KMS-11 (cell line): ENCODE measurements around the gene CBLC.
A peak's percentile ranks its signal among the peaks of the same experiment; 100 is the strongest.

ENCODE experiments used
- H2AFZ ChIP-seq: fragments of 200-600 bp; sonication (generic); 2 replicates; pipeline ENCODE4 v1.6.1; 2016; ENCODE audit warnings: antibody characterized with exemption, mixed run types, low read depth
- H3K27ac ChIP-seq: fragments of 200-600 bp; sonication (generic); 2 replicates; pipeline ENCODE4 v1.6.1; 2016; ENCODE audit warnings: mild to moderate bottlenecking, mixed run types
- H3K27me3 ChIP-seq: fragments of 200-600 bp; sonication (generic); 2 replicates; pipeline ENCODE4 v1.6.1; 2017; ENCODE audit warnings: mild to moderate bottlenecking, low read depth, mixed run types, moderate library complexity; ENCODE audit not compliant: insufficient read depth
- H3K36me3 ChIP-seq: fragments of 200-600 bp; sonication (generic); 2 replicates; pipeline ENCODE4 v1.6.1; 2017; ENCODE audit warnings: mild to moderate bottlenecking, mixed run types; ENCODE audit not compliant: insufficient read depth
- H3K4me1 ChIP-seq: fragments of 200-600 bp; sonication (generic); 2 replicates; pipeline ENCODE4 v1.6.1; 2016; ENCODE audit warnings: mild to moderate bottlenecking, low read depth, mixed run types; ENCODE audit not compliant: poor library complexity, severe bottlenecking
- H3K4me2 ChIP-seq: fragments of 200-600 bp; sonication (generic); 2 replicates; pipeline ENCODE4 v1.7.0; 2016; ENCODE audit warnings: mild to moderate bottlenecking, mixed run types
- H3K4me3 ChIP-seq: fragments of 200-600 bp; sonication (generic); IDR thresholded peaks from 2 replicates; pipeline ENCODE4 v1.6.1; 2017; ENCODE audit warnings: low read depth, low read length, mixed read lengths; ENCODE audit not compliant: insufficient read depth
- H3K79me2 ChIP-seq: fragments of 200-600 bp; sonication (generic); 2 replicates; pipeline ENCODE4 v1.6.1; 2016; ENCODE audit warnings: low read depth, mixed run types; ENCODE audit not compliant: insufficient read depth
- H3K9ac ChIP-seq: fragments of 200-600 bp; sonication (generic); 2 replicates; pipeline ENCODE4 v1.6.1; 2016; ENCODE audit warnings: mild to moderate bottlenecking, mixed run types
- H4K20me1 ChIP-seq: fragments of 200-600 bp; sonication (generic); 2 replicates; pipeline ENCODE4 v1.6.1; 2016; ENCODE audit warnings: mild to moderate bottlenecking, mixed run types; ENCODE audit not compliant: insufficient read depth
- TF ChIP-seq, protein P1 (sequence below): fragments of 200-600 bp; sonication (generic); conservative IDR thresholded peaks from 2 replicates; pipeline ENCODE4 v1.6.1; 2017; ENCODE audit warnings: low read depth, mild to moderate bottlenecking, antibody characterized with exemption, low read length, moderate library complexity, mixed read lengths

CBLC gene

DNA sequence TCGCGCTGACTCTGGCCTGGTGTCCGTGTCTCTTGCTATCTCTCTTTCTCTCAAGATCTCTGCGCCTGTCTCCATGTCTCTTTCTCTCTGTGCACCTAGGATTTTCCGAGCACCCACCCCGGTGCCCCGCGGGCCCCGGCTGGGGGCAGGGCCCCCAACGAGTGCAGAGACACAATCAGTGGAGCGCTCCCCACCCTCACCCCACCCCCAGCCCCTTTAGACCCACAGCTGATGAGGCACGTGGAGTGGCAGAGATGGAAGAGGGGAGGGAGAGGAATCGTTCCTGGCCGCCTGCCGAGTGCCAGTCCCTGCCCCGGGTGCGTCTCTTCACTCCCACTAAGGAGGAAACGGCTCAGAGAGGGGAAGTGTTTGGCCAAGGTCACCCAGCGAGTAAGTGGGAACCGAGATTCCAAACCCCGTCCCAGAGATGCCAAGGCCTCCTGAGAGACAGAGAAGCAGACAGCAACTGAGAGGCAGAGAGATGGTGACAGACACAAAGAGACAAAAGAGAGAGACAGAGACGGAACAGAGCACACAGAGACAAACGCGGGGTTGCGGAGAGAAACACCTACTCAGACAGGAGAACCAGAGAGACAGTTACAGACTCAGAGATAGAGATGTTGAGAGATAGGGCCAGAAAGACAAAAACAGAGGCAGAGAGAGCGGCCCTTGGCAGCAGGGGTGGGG lies 29.8 kb upstream of the CBLC start:
- Histone ChIP-seq H3K36me3 (peaks cover 4% of the 10 kb centered on the region; the same call in 1 of the 2 replicates), H4K20me1 (no peaks in the 10 kb centered on the region), H2AFZ (peak overlapping the region; percentile 58; the same call in 1 of the 2 replicates), H3K27ac (peak overlapping the region; percentile 94), H3K9ac (peak overlapping the region; percentile 64), H3K4me1 (peaks cover 46% of the 10 kb centered on the region), H3K79me2 (peaks cover 36% of the 10 kb centered on the region), H3K27me3 (no peaks in the 10 kb centered on the region), H3K4me2 (peak overlapping the region; percentile 100), H3K4me3 (no peak overlapping the region)
- TF ChIP-seq, protein P1, sequence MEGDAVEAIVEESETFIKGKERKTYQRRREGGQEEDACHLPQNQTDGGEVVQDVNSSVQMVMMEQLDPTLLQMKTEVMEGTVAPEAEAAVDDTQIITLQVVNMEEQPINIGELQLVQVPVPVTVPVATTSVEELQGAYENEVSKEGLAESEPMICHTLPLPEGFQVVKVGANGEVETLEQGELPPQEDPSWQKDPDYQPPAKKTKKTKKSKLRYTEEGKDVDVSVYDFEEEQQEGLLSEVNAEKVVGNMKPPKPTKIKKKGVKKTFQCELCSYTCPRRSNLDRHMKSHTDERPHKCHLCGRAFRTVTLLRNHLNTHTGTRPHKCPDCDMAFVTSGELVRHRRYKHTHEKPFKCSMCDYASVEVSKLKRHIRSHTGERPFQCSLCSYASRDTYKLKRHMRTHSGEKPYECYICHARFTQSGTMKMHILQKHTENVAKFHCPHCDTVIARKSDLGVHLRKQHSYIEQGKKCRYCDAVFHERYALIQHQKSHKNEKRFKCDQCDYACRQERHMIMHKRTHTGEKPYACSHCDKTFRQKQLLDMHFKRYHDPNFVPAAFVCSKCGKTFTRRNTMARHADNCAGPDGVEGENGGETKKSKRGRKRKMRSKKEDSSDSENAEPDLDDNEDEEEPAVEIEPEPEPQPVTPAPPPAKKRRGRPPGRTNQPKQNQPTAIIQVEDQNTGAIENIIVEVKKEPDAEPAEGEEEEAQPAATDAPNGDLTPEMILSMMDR, result no peak

DNA sequence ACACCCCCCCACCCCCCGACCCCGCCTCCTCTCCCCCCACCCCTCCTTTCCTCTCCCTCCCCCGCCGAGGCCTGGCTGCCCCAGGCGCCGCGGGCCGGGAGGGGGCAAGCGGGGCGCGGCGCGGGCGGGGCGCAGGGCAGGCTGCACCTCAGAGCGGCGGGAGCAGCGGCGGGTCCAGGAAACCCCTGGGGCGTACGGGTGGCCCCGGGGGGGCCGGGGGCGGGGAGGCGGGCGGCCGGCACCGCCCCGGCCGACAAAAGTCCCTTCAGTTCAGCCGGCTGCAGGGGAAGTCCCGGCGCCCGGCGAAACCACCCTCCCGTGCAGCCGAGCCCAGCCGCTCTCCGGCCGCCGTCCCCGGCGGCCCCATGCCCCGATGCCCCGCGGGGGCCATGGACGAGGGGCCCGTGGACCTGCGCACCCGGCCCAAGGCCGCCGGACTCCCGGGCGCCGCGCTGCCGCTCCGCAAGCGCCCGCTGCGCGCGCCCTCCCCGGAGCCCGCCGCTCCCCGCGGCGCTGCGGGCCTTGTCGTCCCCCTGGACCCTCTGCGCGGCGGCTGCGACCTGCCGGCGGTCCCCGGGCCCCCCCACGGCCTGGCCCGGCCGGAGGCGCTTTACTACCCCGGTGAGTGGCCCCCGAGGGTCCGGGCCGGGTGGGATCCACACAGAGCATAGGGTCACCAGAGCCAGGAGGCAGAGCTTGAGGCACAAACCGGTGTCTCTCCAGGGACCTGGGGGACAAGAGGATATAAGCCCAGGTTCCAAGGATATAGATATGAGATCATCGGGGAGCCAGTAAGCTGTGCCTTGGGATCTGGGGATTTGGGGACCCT lies 29.1 kb upstream of the CBLC start, which contains the start of gene BCL3:
BCL3 (plus strand) TSS at position 283 of the 829 bp plus-strand sequence; CDS start at position 366, 83 bp downstream.
- TF ChIP-seq, protein P1, result no peak
- peak within 1 kb of the TSS; percentile 90 for H3K9ac ChIP-seq

DNA sequence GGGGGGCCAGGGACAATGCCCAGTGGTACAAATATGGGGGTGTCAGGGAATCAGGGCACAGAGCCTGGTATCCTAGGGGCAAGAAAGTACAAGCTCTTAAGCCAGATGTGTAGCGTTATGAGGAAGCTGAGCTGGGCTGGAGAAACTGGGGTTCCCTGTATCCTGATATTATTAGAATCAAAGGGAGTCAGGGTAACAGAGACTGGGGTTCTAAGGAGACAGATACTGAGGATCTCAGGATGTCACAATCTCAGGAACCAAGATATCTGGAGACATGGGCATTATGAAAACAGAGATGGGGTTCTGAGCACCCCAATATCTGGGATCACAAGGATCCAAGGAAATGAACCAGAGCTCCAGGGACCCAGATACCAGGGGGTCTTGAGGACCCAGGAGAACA lies 28.4 kb upstream of the CBLC start:
- H3K4me3 ChIP-seq, result no peak overlapping the region
- H3K27me3 ChIP-seq, result no peaks in the 10 kb centered on the region
- no peak overlapping the region for H2AFZ ChIP-seq
- H3K79me2 ChIP-seq, result peaks cover 36% of the 10 kb centered on the region
- no peaks in the 10 kb centered on the region for H4K20me1 ChIP-seq
- H3K36me3 ChIP-seq, result peaks cover 4% of the 10 kb centered on the region; the same call in 1 of the 2 replicates
- TF ChIP-seq, protein P1, result no peak
- peak overlapping the region; percentile 90 for H3K9ac ChIP-seq
- H3K4me2 ChIP-seq, result peak overlapping the region; percentile 93
- H3K4me1 ChIP-seq, result peaks cover 45% of the 10 kb centered on the region
- peak overlapping the region; percentile 76 for H3K27ac ChIP-seq

More for the DNA sequence above, 29.1 kb upstream of the CBLC start, which contains the start of gene BCL3:
- Histone ChIP-seq H3K36me3 (peaks cover 4% of the 10 kb centered on the region; the same call in 1 of the 2 replicates), H3K4me1 (peaks cover 45% of the 10 kb centered on the region), H3K4me2 (peak within 1 kb of the TSS; percentile 100), H4K20me1 (no peaks in the 10 kb centered on the region), H2AFZ (peak within 1 kb of the TSS; percentile 58; the same call in 1 of the 2 replicates), H3K79me2 (peaks cover 36% of the 10 kb centered on the region), H3K4me3 (no peak within 1 kb of the TSS), H3K27me3 (no peaks in the 10 kb centered on the region), H3K27ac (peak within 1 kb of the TSS; percentile 94)

DNA sequence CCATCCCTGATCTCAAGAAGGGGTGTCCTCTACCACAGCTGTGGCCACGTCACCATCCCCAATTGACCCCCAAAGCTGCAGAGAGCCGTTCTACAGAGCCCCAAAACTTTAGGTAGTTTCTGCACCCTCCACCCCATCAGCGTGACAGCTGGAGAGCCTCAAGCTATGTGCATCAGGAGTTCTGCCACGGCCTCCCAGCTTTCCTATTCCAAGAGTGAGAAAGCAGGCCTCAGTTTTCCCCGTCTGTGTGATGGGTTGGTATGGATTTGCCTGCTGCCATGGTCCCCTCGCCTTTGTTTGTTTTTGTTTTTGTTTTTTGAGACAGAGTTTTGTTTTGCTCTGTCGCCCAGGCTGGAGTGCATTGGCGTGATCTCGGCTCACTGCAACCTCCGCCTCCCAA lies 27.7 kb upstream of the CBLC start:
- Histone ChIP-seq H3K4me1 (peaks cover 50% of the 10 kb centered on the region), H3K4me2 (peak overlapping the region; percentile 93), H3K9ac (peak overlapping the region; percentile 90; the same call in 1 of the 2 replicates), H3K79me2 (peaks cover 43% of the 10 kb centered on the region), H3K27ac (peak overlapping the region; percentile 76; the same call in 1 of the 2 replicates), H3K4me3 (no peak overlapping the region), H3K36me3 (peaks cover 4% of the 10 kb centered on the region; the same call in 1 of the 2 replicates), H3K27me3 (no peaks in the 10 kb centered on the region), H4K20me1 (no peaks in the 10 kb centered on the region), H2AFZ (no peak overlapping the region)
- TF ChIP-seq, protein P1, result no peak
